Hepatic stellate cell (primary cell): Measurements from ENCODE around the gene SLC1A7.

ENCODE experiments used
- DNase-seq: peaks from one replicate; pipeline ENCODE4 v3.0.0; 2011; ENCODE audit warnings: low spot score

The SLC1A7 gene

GRCh38 chr1:53090227-53091147 lies 52.0 kb downstream of the SLC1A7 start:
- DNase-seq: no peak

DNA sequence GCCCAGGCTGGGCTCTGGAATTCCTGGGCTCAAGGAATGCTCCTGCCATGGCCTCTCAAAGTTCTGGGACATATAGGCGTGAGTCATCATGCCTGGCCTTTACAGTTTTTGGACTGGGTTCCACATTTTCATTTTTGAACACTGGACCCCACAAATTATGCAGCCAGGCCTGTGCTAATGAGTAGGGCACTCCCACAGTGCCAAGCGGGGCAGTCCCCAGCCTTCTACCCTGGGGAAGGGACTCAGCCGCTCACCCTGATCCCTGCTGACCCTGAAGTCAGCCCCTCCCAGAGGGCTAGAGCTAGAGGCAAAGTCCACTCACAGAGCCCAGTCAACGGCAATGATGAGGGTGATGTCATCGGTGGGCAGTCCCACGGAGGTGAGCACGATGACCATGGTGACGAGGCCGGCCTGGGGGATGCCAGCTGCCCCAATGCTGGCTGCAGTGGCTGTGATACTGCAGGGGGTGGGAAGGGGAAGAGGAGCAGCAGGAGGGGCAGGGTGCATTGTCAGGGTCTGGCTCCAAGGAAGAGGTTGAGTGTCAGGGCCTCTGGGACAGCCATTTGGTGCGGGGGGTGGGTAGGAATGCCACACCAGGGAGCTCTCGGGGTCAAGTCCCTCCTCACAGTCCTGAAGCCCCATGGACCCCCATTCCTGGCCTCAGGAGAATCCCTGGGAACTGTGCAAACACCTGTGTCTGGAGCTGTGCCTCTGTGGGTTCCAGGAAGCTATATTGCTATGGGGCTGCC lies 52.8 kb downstream of the SLC1A7 start:
- DNase-seq: no peak

DNA sequence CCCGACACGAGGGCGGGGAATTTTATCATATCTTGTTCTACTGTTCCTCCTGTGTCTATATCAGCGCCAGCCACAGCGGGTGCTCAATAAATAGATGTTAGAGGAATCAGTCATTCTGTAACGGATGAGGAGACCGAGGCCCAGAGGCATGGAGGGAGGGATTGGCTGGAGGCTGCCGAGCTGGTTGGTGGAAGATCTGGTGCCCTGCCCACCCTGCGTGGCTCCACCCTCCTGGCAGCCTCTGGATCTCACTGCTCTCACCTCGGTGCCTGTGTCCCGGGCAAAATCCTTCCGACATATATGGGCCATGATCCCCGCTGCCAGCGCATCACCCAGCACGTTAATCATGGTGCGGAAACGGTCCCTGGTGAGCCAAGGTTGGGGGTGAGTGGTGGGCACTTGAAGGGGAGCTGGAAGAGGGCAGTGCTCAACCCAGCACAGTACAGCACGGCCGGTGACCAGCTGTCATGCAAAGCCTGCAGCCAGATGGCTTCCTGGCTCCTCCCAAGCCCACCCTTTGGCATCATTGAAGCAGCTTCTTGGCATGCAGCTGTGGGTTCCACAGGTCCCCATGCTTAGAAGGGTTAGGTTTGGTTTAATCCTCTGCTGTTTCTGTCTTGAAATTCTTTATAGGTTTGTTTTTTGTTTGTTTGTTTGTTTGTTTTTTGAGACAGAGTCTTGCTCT lies 53.7 kb downstream of the SLC1A7 start:
- DNase-seq: no peak

GRCh38 chr1:53087332-53088285 lies 54.8 kb downstream of the SLC1A7 start:
- DNase-seq: no peak

DNA sequence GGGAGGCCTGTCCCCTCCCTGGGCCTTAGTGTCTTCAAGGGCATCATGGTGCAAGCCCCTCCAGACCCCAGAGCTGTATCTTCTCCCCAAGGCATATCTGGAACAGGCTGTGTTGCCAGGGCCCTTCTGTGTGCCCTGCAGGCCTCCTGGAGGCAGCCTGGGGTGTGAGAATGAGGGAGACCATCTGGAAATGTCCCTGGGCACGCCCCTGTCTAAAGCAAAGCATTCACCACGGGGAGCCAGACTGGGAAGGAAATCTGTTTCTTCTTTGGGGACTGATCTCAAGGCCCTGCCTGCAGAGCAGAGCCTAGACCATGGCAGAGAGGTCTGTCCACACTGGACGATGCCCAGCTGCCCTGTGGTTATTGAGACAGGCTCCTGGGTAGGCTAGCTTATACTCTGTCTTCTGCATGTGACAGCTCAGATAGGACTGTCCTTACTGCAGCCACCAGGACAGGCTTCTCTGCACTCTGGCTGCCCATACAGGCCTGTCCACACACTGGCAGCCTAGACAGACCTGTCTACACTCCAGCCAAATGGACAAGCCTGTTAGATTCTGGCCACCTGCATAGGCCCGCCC lies 55.9 kb downstream of the SLC1A7 start:
- peak; percentile 44 for DNase-seq

GRCh38 chr1:53085405-53085804 lies 57.0 kb downstream of the SLC1A7 start:
- no peak for DNase-seq

- no peak for DNase-seq
Measured at GRCh38 chr1:53084589-53084971, 57.9 kb downstream of the SLC1A7 start.

GRCh38 chr1:53083636-53084588 lies 58.5 kb downstream of the SLC1A7 start:
- no peak for DNase-seq

DNA sequence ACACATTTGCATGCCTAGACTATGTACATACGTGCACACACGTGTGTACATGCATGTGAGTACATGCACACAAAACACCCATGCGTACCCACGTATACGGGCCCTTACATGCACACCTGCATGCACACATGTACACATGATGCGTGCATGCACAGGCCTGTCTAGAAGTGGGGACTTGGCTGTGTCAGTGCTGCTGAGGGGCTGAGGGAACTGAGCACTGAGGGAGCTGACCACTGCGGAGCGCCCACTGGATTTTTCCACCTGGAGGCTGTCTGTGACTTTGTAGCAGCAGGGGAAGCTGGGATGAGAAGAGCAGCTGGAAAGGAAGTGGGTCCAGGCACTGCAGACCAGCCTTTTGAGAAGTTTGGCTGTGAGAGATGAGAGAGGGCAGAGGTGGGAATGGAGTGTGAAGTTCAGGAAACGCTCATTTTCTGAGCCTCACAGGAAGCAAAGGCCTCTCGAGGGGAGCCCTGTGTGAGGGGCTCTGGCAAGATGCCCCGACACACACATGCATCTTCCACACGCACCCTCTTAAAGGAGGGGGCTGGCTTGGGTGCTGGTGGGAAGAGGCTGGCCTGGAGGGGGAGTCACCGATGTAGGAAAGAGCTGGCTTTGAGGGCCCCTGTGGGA lies 59.5 kb downstream of the SLC1A7 start:
- no peak for DNase-seq

DNA sequence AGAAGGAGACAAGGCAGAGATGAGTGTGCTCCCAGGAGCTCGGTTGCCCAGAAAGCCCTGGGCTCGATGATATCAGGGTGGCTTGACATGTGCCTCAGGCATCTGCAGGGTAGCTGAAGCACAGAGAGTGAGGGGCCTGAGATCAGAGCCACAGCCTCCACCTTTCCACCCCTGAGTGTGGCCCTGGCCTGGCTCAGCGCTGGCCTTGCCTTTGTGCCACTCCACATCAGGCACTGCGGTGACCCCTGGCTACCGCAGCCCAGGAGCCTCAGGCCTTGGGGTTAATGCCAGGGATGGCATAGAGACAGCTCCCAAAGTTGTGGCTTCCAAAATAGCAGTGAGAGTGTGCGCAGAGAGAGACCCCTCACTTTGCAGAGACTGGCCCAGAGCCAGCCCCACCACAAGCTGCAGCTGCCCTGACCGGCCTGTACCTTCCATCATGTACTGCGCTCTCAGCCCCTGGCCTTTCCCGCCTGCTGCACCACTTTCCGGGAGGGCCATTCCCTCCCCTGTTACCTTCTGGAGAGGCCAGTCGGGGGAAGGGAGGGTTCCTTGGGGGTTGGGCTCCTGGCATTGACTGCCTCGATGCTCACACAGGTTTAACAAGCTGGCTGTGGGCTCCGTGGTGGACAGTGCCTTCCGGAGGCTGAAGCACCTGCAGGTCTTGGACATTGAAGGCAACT lies 60.9 kb downstream of the SLC1A7 start:
- DNase-seq: no peak

DNA sequence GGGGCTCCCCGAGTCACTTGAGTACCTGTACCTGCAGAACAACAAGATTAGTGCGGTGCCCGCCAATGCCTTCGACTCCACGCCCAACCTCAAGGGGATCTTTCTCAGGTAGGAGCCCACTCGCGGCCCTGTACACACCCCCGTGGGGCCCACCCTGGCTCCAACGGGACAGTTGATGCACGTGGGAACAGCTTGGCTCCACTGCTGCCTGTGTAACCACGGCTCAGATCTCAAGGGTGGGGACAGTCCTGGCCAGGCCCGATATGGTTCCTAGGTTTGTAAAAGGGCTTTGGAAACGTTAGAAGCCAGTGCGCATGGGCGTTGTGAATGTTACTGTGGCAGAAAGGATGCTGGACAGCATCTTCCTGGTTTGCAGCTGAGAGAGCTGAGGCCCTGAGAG lies 61.7 kb downstream of the SLC1A7 start:
- no peak for DNase-seq

DNA sequence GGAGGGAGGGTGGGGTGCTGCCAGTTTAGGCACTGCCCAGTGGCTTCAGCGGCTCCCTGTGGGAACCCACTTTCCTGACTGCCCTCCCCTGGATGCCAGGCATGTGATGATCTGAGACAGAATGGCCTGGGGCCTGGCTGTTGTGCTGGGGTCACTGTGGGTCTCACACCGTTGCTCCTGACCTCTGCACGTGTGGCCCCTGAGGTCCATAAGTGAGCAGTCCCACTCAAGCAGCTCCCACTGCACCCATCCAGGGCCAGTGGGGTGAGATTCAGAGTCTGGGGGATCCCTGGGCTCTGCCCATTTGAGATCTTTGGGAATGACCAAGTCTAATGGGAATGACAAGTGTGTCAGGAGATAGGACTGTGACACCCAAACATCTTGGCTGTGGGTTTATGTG lies 62.4 kb downstream of the SLC1A7 start:
- DNase-seq: no peak

- DNase-seq: no peak
Measured at GRCh38 chr1:53079251-53079650, 63.2 kb downstream of the SLC1A7 start.

DNA sequence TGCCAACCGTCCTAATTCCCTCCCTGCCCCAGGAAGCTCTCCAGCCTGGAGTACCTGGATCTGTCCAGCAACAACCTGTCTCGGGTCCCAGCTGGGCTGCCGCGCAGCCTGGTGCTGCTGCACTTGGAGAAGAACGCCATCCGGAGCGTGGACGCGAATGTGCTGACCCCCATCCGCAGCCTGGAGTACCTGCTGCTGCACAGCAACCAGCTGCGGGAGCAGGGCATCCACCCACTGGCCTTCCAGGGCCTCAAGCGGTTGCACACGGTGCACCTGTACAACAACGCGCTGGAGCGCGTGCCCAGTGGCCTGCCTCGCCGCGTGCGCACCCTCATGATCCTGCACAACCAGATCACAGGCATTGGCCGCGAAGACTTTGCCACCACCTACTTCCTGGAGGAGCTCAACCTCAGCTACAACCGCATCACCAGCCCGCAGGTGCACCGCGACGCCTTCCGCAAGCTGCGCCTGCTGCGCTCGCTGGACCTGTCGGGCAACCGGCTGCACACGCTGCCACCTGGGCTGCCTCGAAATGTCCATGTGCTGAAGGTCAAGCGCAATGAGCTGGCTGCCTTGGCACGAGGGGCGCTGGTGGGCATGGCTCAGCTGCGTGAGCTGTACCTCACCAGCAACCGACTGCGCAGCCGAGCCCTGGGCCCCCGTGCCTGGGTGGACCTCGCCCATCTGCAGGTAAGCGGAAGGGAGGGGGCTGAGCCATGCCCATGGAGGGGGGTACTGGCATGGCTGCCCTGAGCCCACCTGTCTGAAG lies 63.9 kb downstream of the SLC1A7 start:
- DNase-seq: no peak

- DNase-seq: no peak
Measured at GRCh38 chr1:53077599-53077965, 64.9 kb downstream of the SLC1A7 start.

- DNase-seq: no peak
Measured at GRCh38 chr1:53076721-53077598, 65.5 kb downstream of the SLC1A7 start.

- no peak for DNase-seq
Measured at GRCh38 chr1:53076165-53076564, 66.3 kb downstream of the SLC1A7 start.
